Measurements from ENCODE around the gene ADSS1. TPM values are rescaled to one million over a fixed set of nuclear protein-coding genes. Genes with fewer than 3 reads are reported as not detected.

ADSS1 gene
- total RNA-seq, 4 donors from 2014 or later = 3.4 to 11.4 (median 8.4) TPM

DNA sequence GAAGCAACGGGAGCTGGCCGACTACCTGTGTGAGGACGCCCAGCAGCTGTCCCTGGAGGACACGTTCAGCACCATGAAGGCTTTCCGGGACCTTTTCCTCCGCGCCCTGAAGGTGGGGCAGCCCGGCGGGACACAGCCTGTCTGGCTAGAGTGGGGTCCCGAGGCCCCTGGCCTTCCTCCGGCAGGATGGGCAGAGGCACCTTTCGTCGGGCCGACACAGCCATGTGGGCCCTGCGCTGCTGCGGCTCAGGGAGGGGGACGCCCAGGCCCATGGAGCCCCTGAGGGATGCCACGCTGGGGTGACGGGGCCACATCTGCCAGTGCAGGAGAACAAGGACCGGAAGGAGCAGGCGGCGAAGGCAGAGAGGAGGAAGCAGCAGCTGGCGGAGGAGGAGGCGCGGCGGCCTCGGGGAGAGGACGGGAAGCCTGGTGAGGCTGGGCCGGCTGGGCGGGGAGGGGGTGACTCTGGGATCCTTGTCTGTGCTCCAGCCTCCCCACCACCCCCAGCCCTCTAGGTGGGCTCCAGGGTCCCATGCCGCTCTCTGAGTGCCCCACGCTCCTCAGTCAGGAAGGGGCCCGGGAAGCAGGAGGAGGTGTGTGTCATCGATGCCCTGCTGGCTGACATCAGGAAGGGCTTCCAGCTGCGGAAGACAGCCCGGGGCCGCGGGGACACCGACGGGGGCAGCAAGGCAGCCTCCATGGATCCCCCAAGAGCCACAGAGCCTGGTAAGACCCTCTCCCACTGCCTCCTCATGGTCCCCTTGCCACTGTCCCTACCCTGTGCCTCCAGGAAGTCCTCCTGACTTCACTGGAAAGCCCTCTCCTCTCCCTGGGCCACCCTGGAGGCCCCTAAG, 10.9 kb upstream of the ADSS1 start:
- H3K27ac ChIP-seq = no peak overlapping the region
- DNase-seq = no peak
- H3K4me1 ChIP-seq = peaks cover 0 to 19% (median 0%) of the 10 kb centered on the region in 3 donors
- H3K36me3 ChIP-seq = peaks cover 27 to 80% (median 55%) of the 10 kb centered on the region in 3 donors
- H3K4me3 ChIP-seq = no peak overlapping the region
- intact Hi-C loops (cut with DNase I) = no loop called here
- no peak for TF ChIP-seq POLR2A (IDR thresholded peaks at IDR 0.05)
- TF ChIP-seq, protein P1, sequence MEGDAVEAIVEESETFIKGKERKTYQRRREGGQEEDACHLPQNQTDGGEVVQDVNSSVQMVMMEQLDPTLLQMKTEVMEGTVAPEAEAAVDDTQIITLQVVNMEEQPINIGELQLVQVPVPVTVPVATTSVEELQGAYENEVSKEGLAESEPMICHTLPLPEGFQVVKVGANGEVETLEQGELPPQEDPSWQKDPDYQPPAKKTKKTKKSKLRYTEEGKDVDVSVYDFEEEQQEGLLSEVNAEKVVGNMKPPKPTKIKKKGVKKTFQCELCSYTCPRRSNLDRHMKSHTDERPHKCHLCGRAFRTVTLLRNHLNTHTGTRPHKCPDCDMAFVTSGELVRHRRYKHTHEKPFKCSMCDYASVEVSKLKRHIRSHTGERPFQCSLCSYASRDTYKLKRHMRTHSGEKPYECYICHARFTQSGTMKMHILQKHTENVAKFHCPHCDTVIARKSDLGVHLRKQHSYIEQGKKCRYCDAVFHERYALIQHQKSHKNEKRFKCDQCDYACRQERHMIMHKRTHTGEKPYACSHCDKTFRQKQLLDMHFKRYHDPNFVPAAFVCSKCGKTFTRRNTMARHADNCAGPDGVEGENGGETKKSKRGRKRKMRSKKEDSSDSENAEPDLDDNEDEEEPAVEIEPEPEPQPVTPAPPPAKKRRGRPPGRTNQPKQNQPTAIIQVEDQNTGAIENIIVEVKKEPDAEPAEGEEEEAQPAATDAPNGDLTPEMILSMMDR (IDR thresholded peaks at IDR 0.05) = no peak
- 87 to 100% methylated on average over 3 to 18 of the region's 40 CpGs for WGBS, 2 donors
- no peaks in the 10 kb centered on the region for H3K27me3 ChIP-seq
- no peaks in the 10 kb centered on the region for H3K9me3 ChIP-seq

GRCh38 chr14:104714066-104714465, 10.0 kb upstream of the ADSS1 start:
- Histone ChIP-seq H3K27ac (no peak overlapping the region), H3K4me3 (no peak overlapping the region), H3K27me3 (no peaks in the 10 kb centered on the region), H3K36me3 (peaks cover 27 to 88% (median 55%) of the 10 kb centered on the region in 3 donors), H3K4me1 (peaks cover 0 to 10% (median 0%) of the 10 kb centered on the region in 3 donors), H3K9me3 (no peaks in the 10 kb centered on the region)
- DNase-seq = no peak
- no peak for TF ChIP-seq POLR2A (IDR thresholded peaks at IDR 0.05)
- TF ChIP-seq, protein P1 (IDR thresholded peaks at IDR 0.05) = no peak
- intact Hi-C loops (cut with DNase I) = no loop called here
- 100% methylated on average over 1 of the region's 16 CpGs; no CpG with 5 or more reads in 1 of the 2 donors for WGBS, 2 donors

DNA sequence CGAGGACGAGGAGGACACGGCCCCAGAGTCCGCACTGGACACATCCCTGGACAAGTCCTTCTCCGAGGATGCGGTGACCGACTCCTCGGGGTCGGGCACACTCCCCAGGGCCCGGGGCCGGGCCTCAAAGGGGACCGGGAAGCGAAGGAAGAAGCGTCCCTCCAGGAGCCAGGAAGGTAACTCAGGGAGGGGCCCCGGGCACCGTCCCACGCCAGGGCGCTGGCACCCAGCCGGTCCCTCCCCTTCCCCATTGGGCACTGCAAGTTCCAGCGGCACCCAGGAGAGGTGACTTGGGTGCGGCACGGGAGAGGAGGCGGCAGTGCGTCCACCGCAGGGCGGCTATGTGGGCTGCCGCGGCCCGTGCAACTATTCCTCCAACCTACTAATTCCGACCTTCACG, 9.3 kb upstream of the ADSS1 start:
- 96% methylated on average over 5 of the region's 31 CpGs; no CpG with 5 or more reads in 1 of the 2 donors for WGBS, 2 donors
- TF ChIP-seq POLR2A (IDR thresholded peaks at IDR 0.05) = no peak
- TF ChIP-seq, protein P1 (IDR thresholded peaks at IDR 0.05) = no peak
- no peak for DNase-seq
- Histone ChIP-seq H3K4me1 (peaks cover 0 to 8% (median 0%) of the 10 kb centered on the region in 3 donors), H3K9me3 (no peaks in the 10 kb centered on the region), H3K36me3 (peaks cover 27 to 91% (median 58%) of the 10 kb centered on the region in 3 donors), H3K27me3 (no peaks in the 10 kb centered on the region), H3K4me3 (no peak overlapping the region), H3K27ac (no peak overlapping the region)
- intact Hi-C loops (cut with DNase I) = no loop called here

- Histone ChIP-seq H3K4me1 (peaks cover 0 to 8% (median 0%) of the 10 kb centered on the region in 3 donors), H3K27ac (no peak overlapping the region), H3K4me3 (no peak overlapping the region), H3K9me3 (no peaks in the 10 kb centered on the region), H3K36me3 (peaks cover 23 to 85% (median 54%) of the 10 kb centered on the region in 3 donors), H3K27me3 (no peaks in the 10 kb centered on the region)
- no peak for DNase-seq
- no peak for TF ChIP-seq POLR2A (IDR thresholded peaks at IDR 0.05)
- TF ChIP-seq, protein P1 (IDR thresholded peaks at IDR 0.05) = no peak
- intact Hi-C loops (cut with DNase I) = no loop called here
- 82 to 100% methylated on average over 1 to 9 of the region's 18 CpGs for WGBS, 2 donors
Observed at GRCh38 chr14:104715416-104715815, 8.6 kb upstream of the ADSS1 start.

GRCh38 chr14:104715871-104716270, 8.2 kb upstream of the ADSS1 start:
- peaks cover 0 to 8% (median 0%) of the 10 kb centered on the region in 3 donors for H3K4me1 ChIP-seq
- H3K4me3 ChIP-seq = no peak overlapping the region
- whole genome bisulfite sequencing, 2 donors = 87% methylated on average over 7 of the region's 12 CpGs; no CpG with 5 or more reads in 1 of the 2 donors
- TF ChIP-seq, protein P1 (IDR thresholded peaks at IDR 0.05) = no peak
- TF ChIP-seq POLR2A (IDR thresholded peaks at IDR 0.05) = no peak
- no peak overlapping the region for H3K27ac ChIP-seq
- H3K36me3 ChIP-seq = peaks cover 18 to 81% (median 49%) of the 10 kb centered on the region in 3 donors
- no peaks in the 10 kb centered on the region for H3K27me3 ChIP-seq
- intact Hi-C loops (cut with DNase I) = no loop called here
- DNase-seq = no peak
- no peaks in the 10 kb centered on the region for H3K9me3 ChIP-seq

Measured in esophagus squamous epithelium (tissue), 5 donors.